ENCODE results near the gene EXOC4. TPM values are rescaled to one million over a fixed set of nuclear protein-coding genes. Genes with fewer than 3 reads are reported as not detected.

EXOC4 gene
- total RNA-seq, 2 donors from 2014 or later, result 48.9 to 102 TPM

DNA sequence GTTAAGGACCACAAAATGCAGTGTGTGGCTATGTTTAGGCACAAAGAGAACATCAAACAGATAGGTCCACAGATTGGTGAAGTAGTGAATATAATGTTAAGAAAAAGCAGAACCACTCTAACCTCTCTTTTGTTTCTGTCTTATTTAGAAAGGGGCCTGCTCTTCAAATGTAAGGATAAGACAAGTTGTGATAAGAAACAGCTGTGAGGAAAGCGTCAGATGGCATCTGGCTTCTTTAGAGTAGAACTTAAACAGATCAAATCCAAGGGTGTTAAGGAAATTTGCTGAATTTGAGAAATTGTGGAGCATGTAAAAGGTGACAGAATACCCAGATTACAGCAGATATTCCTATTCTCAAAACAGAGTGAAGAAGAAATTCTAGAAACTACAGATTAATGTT lies 723.3 kb downstream of the EXOC4 start:
- no peak for DNase-seq (ENCODE audit: low spot score)
- intact Hi-C loops (cut with DNase I), result no loop called here
- no peaks in the 10 kb centered on the region for H3K36me3 ChIP-seq
- no peak overlapping the region for H3K4me3 ChIP-seq
- TF ChIP-seq POLR2A (IDR thresholded peaks at IDR 0.05), result no peak
- H3K27me3 ChIP-seq (replicated peaks; ENCODE audit: insufficient read depth), result no peaks in the 10 kb centered on the region
- H3K27ac ChIP-seq, result no peak overlapping the region
- WGBS, result 94% methylated on average over 1 of the region's 1 CpG
- H3K4me1 ChIP-seq (replicated peaks), result no peaks in the 10 kb centered on the region
- no peaks in the 10 kb centered on the region for H3K9me3 ChIP-seq

DNA sequence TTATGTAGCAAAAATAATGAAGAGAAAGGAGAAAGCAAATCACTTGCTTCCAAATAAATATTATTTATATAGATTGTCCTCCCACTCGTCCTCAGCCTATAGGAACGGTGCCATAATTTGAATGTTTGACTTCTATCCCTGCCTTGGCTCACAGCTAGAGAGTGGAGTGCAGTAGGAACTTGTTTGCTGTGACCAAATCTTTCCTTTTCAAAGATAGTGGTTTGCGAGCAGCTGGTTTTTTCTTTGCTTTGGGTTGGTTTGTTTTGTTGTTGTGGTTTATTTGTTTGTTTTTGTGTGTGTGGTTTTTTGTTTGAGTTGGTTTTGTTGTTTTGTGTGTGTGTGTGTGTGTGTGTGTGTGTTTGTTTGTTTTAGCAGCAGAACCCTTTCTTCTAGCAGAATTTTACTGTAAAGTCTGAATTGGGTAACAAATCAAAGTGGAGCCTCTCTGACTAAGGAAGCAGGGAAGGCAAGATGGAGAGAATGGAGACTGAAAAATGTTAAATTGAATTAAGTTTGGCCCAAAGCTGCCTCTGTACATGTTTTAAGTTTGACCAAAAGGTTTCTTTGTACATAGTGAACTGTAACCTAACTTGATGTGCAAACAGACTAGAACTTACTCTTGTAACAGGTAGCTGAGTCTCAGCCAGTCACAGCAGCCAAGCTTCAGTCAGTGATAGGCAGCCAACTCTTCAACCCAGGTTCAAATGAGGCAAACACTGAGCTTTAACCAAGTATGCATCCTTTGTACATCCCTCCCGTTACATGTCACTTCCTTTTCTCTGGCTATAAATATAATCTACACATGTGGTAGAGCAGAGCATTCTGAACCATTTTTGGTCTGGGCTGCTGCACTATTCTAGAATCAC lies 724.8 kb downstream of the EXOC4 start:
- H3K27me3 ChIP-seq (replicated peaks; ENCODE audit: insufficient read depth), result no peaks in the 10 kb centered on the region
- DNase-seq (ENCODE audit: low spot score), result no peak
- no peak overlapping the region for H3K4me3 ChIP-seq
- 66% methylated on average over 4 of the region's 4 CpGs for WGBS
- TF ChIP-seq POLR2AphosphoS5 (IDR thresholded peaks at IDR 0.05) (no peak), POLR2A (IDR thresholded peaks at IDR 0.05) (no peak)
- TF ChIP-seq, protein P1, sequence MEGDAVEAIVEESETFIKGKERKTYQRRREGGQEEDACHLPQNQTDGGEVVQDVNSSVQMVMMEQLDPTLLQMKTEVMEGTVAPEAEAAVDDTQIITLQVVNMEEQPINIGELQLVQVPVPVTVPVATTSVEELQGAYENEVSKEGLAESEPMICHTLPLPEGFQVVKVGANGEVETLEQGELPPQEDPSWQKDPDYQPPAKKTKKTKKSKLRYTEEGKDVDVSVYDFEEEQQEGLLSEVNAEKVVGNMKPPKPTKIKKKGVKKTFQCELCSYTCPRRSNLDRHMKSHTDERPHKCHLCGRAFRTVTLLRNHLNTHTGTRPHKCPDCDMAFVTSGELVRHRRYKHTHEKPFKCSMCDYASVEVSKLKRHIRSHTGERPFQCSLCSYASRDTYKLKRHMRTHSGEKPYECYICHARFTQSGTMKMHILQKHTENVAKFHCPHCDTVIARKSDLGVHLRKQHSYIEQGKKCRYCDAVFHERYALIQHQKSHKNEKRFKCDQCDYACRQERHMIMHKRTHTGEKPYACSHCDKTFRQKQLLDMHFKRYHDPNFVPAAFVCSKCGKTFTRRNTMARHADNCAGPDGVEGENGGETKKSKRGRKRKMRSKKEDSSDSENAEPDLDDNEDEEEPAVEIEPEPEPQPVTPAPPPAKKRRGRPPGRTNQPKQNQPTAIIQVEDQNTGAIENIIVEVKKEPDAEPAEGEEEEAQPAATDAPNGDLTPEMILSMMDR (IDR thresholded peaks at IDR 0.05), result no peak
- H3K9me3 ChIP-seq, result no peaks in the 10 kb centered on the region
- intact Hi-C loops (cut with DNase I), result no loop called here
- H3K4me1 ChIP-seq (replicated peaks), result no peaks in the 10 kb centered on the region
- H3K27ac ChIP-seq, result no peak overlapping the region
- no peaks in the 10 kb centered on the region for H3K36me3 ChIP-seq

DNA sequence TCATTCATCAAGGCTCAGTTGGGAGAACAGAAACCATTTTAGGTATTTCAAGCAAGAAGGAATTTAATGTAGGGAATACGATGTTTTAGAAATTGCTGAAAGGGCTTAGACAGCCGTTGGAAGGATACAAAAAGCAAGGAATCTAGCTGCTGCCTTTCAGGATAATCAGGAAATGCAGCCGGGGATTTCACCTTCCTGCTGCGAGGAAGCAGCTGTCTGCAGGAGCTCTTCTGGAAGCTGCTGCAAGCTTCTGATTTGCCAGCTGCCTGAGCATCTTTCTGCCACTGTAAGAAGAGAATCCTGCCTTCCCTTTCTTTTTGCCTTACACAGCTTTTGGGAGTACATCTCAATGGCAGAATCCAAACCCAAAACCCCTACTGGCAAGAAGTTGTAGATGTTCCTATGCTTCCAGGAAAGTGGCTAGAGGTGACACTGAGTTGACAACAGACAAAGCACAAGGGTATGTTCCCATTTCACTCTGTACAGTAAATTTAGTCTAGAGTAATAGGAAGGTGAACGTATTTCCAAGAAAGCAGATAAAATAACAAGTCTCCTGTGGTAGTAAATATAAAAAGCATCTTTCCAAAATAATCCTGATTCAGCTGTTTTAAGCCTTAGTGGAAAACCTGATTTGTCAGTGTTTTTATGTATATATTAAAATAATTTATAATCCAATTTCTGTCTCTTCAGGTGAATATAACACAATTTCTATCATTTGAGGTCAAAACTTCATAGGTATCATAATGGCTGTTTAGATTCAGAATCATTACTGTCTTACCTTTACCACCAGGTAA lies 725.8 kb downstream of the EXOC4 start:
- no peaks in the 10 kb centered on the region for H3K27me3 ChIP-seq (replicated peaks; ENCODE audit: insufficient read depth)

DNA sequence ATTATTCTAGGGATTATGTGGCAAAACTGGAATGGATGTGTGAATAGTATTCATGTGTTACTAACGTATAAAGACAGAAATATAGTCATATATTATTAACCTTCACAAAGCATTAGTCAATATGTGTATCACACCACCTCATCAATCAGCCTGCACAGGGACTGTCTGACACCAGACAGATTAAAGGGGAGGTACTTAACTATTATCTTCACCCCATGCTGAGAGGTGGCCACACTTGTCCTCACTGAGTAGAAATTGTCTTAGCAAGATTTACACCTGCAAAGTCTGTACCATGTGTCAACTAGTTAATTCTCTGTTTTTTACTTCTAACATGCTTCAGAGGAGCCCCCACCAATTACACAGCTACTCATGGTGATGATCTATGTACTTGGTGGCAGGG lies 727.9 kb downstream of the EXOC4 start:
- 97% methylated on average over 1 of the region's 1 CpG for WGBS
- Histone ChIP-seq H3K36me3 (no peaks in the 10 kb centered on the region), H3K27me3 (replicated peaks; ENCODE audit: insufficient read depth) (no peaks in the 10 kb centered on the region), H3K4me3 (no peak overlapping the region), H3K9me3 (no peaks in the 10 kb centered on the region), H3K27ac (no peak overlapping the region), H3K4me1 (replicated peaks) (no peaks in the 10 kb centered on the region)
- intact Hi-C loops (cut with DNase I), result no loop called here
- TF ChIP-seq, protein P1 (IDR thresholded peaks at IDR 0.05), result no peak
- TF ChIP-seq POLR2A (IDR thresholded peaks at IDR 0.05) (no peak), POLR2AphosphoS5 (IDR thresholded peaks at IDR 0.05) (no peak)
- no peak for DNase-seq (ENCODE audit: low spot score)

More for the DNA sequence above, 725.8 kb downstream of the EXOC4 start:
- DNase-seq (ENCODE audit: low spot score), result no peak
- Histone ChIP-seq H3K36me3 (no peaks in the 10 kb centered on the region), H3K4me1 (replicated peaks) (no peaks in the 10 kb centered on the region), H3K27ac (no peak overlapping the region), H3K4me3 (no peak overlapping the region), H3K9me3 (no peaks in the 10 kb centered on the region)
- TF ChIP-seq, protein P1 (IDR thresholded peaks at IDR 0.05), result no peak
- TF ChIP-seq POLR2AphosphoS5 (IDR thresholded peaks at IDR 0.05) (no peak), POLR2A (IDR thresholded peaks at IDR 0.05) (no peak)
- intact Hi-C loops (cut with DNase I), result no loop called here
- 83% methylated on average over 5 of the region's 5 CpGs for WGBS

DNA sequence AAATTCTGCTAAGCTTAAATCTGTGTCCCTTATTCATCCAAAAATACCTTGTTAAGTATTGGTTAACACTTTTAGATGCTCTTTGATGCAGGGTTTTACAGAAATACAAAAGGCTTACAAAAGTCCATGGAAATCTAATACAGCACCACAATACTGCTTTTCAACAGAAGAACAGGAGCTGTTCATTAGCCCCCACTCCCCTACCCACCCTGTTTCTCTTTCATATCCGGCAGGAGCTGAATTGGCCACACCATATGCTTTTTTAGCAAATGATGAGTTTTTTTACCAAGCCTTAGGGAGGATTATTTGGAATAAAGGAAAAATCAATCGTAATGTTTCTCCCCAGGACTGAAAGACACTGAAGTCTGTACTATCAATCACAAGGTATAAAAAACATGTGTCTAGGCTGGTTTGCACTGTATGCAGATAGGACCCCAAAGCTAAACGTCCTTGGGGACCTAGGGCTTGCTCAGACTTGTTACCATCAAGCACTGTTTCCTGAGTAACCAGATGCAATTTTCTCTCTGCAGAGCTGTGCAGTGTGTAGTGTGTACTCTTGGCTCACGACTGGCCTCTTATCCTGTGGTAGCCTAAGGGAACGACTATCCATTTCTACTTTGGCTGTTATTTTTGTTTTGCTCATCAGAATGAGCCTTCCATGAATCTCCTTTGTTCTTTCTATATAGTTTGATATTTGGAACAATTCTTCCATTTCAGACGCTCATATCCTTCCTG lies 731.0 kb downstream of the EXOC4 start:
- intact Hi-C loops (cut with DNase I), result no loop called here
- Histone ChIP-seq H3K36me3 (no peaks in the 10 kb centered on the region), H3K27ac (no peak overlapping the region), H3K9me3 (no peaks in the 10 kb centered on the region), H3K4me1 (replicated peaks) (no peaks in the 10 kb centered on the region), H3K4me3 (no peak overlapping the region), H3K27me3 (replicated peaks; ENCODE audit: insufficient read depth) (no peaks in the 10 kb centered on the region)
- DNase-seq (ENCODE audit: low spot score), result no peak
- WGBS, result 37% methylated on average over 6 of the region's 6 CpGs
- no peak for TF ChIP-seq POLR2AphosphoS5 (IDR thresholded peaks at IDR 0.05)
- TF ChIP-seq, protein P1 (IDR thresholded peaks at IDR 0.05), result no peak
- TF ChIP-seq POLR2A (IDR thresholded peaks at IDR 0.05), result no peak
